ENCODE data around the gene PRDM12. TPM values are rescaled to one million over a fixed set of nuclear protein-coding genes. Genes with fewer than 3 reads are reported as not detected.

Gene PRDM12
- total and polyA plus RNA-seq, 11 donors, result 0.14 TPM; not detected in 10

- peak in 1 of 4 donors; percentile 22 for ATAC-seq
- H3K9me3 ChIP-seq, result peaks cover 0 to 10% (median 0%) of the 10 kb centered on the region in 12 donors
- H3K27ac ChIP-seq, result peak overlapping the region in 1 of 12 donors; percentile 2
- TF ChIP-seq POLR2A (IDR thresholded peaks at IDR 0.05), result no peak
- peak in 2 of 12 donors; percentile 8 to 19 for TF ChIP-seq CTCF (IDR thresholded peaks at IDR 0.05)
- no peaks in the 10 kb centered on the region for H3K36me3 ChIP-seq
- intact Hi-C loops (cut with DNase I), result no loop called here
- WGBS, 4 donors, result 46 to 54% (median 47%) methylated on average over 2 of the region's 2 CpGs
- H3K4me3 ChIP-seq, result no peak overlapping the region
- H3K4me1 ChIP-seq, result peaks cover 0 to 23% (median 14%) of the 10 kb centered on the region in 12 donors
- H3K27me3 ChIP-seq, result no peaks in the 10 kb centered on the region
- no peak for DNase-seq
Measured at GRCh38 chr9:130732136-130732535, 67.7 kb downstream of the PRDM12 start.

Small RNA genes lying within 50 kb of the gene (microRNA-seq; reads per million reads assigned to microRNA genes)
- gene MIR6856, result 0 to 0.06 (median 0) reads per million in 4 donors

Other genes with a start within 250 kb of the PRDM12 start
- 100 to 1,000 TPM in 3 of 9 donors, 10 to 100 TPM in 6; 31.5 to 154 (median 60.5) TPM for gene ASS1, start 219.6 kb upstream of the PRDM12 start, total RNA-seq
- gene ASS1, start 219.6 kb upstream of the PRDM12 start, polyA plus RNA-seq, result 10 to 100 TPM; 56.5 to 88.6 TPM
- gene FUBP3, start 85.0 kb upstream of the PRDM12 start, total RNA-seq, result 10 to 100 TPM; 17.5 to 39.5 (median 28.9) TPM
- gene FUBP3, start 85.0 kb upstream of the PRDM12 start, polyA plus RNA-seq, result 10 to 100 TPM; 14.4 to 20.5 TPM
- 10 to 100 TPM; 10.6 to 16.0 (median 13.1) TPM for gene EXOSC2, start 29.2 kb downstream of the PRDM12 start, total RNA-seq
- 10 to 100 TPM; 10.6 to 19.7 TPM for gene EXOSC2, start 29.2 kb downstream of the PRDM12 start, polyA plus RNA-seq
- gene ABL1, start 170.7 kb downstream of the PRDM12 start, total RNA-seq, result 10 to 100 TPM; 27.2 to 49.8 (median 34.1) TPM
- 10 to 100 TPM; 13.2 to 29.7 TPM for gene ABL1, start 170.7 kb downstream of the PRDM12 start, polyA plus RNA-seq
- gene QRFP, start 232.2 kb downstream of the PRDM12 start, total RNA-seq, result not detected
- gene QRFP, start 232.2 kb downstream of the PRDM12 start, polyA plus RNA-seq, result not detected

Measured in heart left ventricle (tissue), 16 donors.